Activated CD4-positive, alpha-beta T cell treated with anti-CD3 and anti-CD28 coated beads, Interleukin-2, Interleukin-6, amounts not matched to agents 100 ng/mL and 50 ng/mL, durations not matched to agents 16 hours and 8 hours (primary cell): Measurements from ENCODE around the gene RWDD3.

Experiments
- DNase-seq: peaks from one replicate; pipeline ENCODE4 v3.0.0-alpha.2; 2020

Gene RWDD3

DNA sequence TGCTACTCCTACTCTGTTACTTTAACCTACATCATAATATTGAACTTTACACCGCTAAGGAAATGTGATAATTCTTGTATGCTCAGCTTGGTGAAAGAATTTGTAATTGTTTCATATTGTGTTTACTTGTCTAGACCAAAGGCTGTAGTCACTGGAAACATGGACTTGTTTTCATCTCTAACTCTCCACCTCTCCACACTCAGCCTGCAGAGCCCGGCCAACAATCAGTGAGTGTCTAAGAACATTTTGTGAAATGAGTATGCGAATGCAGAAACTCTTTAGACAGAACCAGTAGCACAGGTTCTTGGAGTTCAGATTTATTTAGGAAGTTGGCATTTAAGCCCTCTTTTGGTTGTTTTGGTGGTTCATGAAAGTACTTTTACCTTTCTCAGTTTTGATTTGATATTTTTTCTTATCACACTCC, 3.2 kb upstream of the RWDD3 start:
- no peak for DNase-seq

DNA sequence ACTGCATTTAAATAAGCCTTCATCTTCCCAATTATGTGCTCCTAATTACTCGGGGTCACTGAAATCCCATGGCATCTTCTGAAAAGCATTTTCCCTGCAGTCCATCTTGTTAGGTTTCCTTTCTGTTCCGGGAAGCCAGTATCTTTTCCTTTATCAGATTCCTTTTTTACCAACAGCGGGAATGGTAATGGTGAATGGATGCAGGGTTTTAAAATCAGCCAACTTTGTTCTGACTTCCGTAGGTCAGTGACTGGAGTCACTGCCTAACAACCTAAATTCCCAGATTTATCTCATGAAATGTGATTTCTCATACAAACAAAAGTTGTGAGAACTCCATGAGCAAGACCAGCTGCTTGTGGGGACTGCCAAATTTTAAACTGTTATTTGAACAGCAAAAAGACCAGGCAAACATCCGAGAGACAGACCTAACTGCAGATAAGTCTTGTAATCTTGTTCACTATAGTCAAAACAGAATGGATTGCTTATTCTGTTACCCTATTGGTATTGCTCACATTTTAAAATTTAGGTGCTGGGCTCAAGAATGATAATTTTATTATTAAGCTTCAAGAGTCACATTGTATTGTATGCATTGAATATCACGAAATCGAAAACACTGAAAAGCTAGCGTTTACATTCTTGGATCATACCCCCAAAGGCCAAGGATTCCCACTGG, 1.2 kb upstream of the RWDD3 start:
- DNase-seq, result no peak

DNA sequence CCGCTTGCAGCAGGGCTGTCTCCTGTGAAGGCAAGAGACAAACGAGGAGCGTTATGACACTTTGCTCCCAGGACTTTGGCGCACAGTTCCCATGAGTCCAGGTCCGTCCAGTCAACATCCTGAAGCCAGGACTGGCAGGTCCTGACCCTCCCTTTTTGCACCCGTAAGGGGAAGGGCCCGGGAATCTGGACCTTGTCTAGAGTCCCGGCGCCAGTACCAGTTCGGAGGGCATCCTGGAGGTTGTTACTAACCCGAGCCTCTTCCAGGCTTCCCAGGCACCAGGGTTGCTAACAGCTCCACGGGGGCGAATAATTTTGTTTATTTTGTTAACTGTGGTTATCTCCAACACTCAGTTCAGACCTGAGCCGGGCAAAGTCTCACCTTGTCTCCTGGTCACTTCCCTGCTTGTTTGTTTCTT, 682 bp upstream of the RWDD3 start:
- no peak for DNase-seq

DNA sequence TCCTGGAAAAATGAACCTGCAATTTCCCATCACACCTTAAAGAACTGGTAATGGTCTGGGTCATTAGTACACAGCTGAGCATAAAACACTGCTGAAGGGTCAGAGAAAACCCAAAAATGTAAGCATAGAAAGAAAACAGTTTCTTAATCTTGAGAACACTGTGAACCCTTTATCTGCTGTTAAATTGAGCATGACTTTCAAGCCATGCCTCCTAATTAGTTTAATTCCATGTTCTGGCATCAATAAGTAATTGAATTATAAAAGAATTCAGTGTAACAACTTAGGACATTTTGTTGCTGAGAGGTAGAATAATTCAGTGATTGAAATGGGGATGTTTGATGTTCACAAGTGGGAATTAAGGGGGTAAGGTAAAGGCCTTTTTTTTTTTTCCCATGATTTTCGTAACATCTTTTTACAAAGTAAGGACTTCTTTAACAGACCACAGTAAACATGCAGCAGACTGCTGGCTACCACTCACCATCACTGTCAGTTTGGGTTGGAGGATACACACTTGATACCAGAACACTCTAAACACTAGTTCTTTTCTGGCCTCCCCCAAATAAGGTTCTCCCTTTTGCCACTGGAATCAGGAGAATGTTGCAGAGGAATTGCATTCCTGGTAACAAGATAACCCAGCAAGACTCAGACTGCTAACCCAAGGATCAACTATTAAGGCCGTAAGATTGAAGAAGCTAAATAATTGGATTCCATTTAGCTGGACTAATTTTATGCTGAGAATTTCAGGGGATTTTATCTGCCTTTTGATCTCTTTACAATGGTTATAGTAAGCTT, 3.0 kb downstream of the RWDD3 start:
- DNase-seq, result no peak

DNA sequence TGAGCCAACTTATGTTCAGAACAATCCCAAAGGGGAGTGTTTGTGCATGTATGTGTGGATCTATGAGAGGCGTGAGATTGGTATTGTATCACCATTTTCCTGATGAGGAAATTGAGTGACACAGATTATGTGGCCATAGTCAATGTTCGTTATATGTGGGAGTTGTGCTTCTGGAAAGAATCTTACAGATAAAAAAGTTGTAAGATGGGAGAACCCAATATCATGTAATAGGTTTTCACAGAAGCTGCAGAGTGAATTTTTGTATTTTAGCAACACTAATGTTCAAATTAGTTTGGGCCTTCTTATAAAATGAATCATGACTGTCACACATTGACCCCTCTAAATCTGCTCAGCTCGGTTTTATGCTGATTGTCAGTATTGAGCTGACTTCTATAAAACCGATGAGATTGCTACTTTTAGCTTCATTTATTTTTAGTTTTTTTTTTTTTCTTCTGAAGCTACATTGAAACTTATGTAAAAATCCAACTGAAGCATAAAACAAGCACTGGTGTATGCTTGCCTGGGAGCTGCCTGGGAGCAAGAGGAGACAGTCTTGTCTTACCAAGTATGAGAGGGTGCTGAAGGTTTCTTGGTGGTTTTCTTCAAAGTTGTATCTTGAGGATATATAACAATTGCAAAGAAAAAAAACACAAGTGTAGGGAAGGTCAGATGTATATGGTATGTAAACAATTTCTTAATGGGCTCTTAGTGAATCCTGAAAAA, 4.1 kb downstream of the RWDD3 start:
- DNase-seq, result no peak

DNA sequence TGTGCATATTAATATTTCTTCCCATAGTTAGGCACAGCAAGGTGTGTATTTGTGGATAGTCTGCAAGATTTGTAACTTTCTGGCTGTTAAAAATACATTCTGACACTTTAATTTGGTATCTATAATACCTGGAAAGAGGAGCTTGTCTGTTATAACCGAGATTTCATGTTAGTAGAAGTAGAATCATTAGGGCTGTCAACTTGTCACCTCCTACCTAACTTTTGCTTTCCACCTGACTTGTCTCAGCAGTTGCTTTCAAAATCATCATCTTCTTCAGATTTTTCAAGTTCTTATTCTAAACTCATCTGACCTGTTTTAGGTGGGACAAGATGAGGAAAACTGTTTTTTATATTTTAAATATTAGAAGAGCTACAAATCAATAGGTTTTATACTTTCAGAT, 11.0 kb downstream of the RWDD3 start:
- DNase-seq, result no peak

DNA sequence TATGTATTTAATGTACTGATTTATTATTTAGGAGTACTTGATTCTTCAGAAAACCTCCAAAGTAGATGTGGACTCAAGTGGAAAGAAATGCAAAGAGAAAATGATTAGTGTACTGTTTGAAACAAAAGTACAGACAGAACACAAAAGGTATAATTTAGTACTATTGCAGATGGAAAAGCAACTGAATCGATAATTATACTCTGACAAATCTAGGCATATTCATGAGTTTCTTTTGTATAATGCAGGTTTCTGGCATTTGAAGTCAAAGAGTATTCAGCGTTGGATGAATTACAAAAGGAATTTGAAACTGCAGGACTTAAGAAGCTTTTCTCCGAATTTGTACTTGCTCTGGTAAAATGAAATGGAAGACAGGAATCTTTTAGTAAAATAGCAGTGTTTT, 12.5 kb downstream of the RWDD3 start:
- no peak for DNase-seq

DNA sequence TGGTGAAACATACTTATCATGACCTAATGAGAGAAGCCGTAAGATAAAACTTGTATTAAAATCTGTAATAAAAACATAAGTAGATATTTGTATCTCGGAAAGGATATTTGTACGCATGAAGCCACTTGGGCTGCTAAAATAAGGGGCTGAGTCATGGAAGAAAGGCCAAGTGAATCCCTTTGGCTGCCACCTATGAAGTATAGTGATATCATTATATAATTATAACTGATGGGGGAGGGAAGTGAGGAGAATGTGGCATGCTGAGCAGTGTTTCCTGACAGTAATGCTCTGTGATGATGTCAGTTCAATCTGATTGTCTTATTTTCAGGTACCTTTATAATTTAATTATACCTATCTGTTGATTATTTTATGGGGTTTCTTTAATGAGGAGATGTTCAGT, 13.6 kb downstream of the RWDD3 start:
- DNase-seq, result no peak

DNA sequence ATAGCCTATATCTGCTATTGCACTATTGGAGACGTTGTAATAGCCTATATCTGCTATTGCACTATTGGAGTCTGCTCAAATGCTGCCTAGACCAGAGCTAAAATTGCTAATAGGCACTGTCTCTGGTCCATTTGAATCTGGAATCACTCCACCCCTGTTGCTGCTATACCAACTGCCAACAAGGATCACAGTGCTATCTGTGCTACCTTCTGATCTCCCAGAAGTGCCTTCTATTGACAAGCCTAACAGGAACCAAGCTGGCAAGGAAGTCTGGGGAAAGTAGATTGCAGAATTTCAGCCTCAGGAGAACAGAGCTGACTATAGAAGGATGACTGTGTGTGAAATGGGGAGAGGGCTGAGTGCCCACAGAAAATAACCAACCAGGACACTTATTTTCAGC, 15.9 kb downstream of the RWDD3 start:
- no peak for DNase-seq

DNA sequence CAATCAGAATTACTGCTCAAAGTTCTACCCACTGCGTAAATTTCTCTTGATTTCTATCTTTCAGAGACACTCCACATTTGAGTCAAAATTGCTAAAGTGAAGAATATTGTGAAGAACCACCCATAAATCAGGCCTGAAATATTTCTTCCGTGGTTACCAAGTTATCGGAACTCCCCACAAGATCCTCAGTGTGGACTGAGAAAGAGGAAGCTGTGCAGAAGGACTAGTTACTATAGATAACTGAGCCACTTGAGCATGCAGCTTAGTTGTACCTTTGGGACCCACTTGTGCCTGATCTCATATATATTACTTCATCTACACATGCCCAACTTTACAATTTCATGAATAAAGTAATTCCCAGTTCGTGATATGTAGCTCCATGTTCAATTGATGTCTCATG, 18.4 kb downstream of the RWDD3 start:
- DNase-seq, result no peak

DNA sequence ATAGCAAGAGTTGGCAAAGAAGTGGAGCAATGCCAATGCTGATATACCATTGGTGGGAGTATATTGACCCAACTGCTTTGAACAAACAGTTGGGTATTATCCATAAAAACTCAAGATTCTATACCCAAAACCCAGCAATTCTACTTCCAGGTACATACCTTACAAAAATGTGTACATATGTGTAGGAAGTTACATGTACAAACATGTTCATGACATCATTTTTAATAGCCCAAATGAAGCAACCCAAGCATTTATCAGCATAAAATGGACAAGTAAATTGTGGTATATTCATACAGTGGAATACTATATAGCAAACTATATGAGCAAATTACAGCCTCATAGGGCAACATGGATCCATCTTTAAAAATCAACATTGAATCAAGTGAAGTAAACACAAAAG, 20.9 kb downstream of the RWDD3 start:
- DNase-seq, result no peak

DNA sequence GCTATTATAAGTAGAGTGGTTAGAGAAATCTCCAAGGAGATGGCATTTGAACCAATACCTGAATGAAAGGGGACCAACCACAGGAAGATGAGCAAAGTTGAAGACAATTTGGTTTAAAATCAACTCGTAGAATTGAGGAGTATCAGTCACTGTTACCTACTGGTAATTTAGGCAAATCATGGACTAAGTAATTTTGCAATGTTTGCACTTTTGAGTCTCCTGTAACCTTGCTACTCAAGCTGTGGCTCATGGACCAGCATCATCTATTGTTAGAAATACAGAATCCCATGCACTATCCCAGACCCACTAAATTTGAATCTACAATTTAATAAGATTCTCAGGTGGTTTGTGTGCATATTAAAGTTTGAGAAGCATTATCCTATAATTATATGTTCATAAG, 21.8 kb downstream of the RWDD3 start:
- DNase-seq, result no peak

DNA sequence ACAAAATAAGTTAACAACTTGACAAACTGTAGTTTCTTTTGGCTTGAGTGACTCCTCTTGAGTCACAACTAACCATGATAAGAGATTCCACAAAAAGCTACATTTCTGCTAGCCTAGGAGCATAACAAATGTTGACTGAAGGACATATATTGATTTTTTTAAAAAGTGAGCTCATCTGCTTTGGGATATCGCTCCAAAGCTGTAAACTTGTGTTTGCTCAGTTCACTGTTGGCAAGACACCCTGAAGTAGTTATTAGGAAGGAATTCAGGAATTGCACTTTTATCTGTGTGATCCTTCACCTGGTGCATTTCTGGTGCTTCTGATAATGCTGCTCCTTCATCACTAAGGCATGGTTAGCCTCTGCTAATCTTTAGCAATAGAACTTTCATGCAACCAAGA, 23.7 kb downstream of the RWDD3 start:
- no peak for DNase-seq

DNA sequence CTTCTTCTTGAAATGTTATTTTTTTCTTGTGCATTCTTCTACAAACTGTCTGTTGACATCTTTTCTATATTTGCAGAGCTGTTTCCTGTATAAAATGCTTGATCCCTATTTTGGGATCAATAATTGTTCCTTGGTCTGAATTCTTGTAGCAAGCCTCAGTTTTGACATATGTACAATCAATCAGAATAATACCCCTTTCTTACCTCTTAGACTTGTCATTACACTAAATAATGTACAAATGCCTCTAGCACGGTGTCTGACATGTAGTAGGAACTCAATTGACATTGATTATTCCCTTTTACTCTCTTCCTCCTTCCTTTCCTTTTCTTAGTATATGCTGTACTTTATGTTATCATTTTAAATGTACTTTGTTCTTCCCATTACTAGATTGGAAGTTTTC, 25.2 kb downstream of the RWDD3 start:
- DNase-seq, result no peak

DNA sequence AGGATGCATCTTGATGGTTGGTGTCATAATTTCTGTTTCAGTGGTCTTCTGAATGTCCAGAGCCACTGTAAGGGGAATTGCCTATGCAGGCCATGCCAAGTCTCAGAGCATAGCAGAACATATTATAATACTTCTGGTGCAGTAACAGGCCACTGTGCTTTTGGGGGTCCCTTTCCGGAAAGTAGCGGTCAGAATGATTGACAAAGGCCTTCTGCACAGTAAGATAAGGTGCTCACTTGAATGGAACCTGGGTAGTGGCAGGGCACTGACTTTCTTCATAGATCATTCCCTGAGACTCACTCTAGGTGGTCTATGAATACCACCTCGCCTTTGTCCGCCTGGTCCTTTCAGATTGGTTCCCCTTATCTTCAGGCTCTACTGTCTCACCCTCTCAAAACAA, 28.9 kb downstream of the RWDD3 start:
- no peak for DNase-seq

DNA sequence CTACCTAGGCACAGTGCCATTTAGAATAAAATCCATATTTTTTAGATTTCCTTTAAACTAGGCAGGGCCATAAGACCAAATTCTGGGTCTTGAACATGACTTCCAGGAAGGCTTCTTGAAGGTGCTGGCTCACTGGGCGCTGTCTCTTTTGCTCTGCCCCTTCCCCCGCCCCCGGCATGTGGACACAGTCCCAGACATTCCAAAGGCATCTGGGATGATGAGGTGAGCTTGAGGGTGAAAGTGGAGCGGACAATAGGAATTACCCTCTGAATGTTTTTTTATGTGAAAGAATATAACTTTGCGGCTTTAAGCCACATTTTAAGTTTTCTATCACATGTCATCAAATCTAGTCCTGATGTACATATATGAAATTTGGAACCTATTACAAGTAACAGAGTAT, 29.4 kb downstream of the RWDD3 start:
- no peak for DNase-seq

DNA sequence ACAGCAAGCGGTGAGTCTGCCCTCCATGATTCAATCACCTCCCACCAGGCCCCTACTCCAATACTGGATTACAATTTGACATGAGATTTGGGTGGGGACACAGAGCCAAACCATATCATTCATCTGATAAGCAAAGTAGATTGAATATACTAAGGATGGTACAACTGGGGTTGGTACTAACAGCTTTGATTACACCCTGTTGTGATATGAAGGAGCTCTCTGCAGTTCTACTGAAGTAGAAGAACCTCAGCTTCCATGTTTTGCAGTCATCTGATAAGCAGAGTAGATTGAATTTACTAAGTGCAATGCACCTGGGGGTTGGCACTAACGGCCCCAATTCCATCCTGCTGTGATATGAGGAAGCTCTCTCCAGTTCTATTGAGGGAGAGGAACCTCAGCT, 31.1 kb downstream of the RWDD3 start:
- DNase-seq, result no peak

DNA sequence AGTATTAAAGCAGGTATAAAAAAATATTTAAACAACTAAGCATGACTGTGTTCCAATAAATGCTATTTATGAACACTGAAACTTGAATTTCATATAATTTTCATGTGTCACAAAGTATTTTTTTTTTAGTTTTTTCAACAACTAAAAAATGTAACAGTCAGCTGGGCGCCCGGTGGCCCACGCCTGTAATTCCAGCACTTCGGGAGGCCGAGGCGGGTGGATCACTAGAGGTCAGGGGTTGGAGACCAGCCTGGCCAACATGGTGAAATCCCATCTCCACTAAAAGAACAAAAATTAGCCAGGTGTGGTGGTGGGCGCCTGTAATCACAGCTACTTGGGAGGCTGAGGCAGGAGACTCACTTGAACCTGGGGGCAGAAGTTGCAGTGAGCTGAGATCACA, 42.4 kb downstream of the RWDD3 start:
- DNase-seq, result no peak

DNA sequence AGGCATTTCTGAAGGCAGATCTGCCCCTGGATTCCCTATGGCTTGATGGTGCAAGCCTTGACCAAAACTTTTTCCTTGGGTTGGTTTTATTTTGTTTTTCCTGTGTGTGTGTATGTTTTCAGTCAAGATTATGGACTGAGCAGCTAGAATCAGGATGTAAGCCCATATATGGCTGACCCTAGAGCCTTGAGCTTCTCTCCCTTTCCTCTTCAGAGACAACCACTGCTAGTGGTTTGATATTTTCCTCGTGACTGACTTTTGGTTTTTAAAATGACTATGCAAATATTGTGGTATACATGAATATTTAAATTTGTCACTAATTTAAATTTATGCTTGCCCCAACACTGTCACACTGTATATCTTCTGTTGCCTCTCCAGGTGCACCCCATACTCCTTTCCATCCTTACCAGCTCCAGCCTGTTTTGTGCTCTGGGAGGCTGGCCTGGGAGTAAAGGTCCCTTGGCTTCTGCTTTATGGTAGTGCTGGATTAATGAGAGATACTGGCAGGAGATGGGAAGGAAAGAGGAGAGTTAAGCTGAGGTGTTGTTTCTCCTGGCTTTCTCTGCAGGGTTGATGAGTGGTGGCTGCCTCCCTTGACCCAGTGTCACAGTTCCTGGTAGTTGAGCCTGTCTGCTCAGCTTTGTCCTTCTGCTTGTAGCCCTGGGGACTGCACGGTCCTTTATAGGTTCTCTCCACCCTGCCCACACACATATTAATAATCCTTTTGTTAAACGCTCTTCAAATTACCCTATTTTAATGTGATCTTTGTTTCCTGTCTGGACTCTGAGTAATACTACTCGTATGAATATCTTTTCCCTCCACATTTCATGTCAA, 44.4 kb downstream of the RWDD3 start:
- no peak for DNase-seq

DNA sequence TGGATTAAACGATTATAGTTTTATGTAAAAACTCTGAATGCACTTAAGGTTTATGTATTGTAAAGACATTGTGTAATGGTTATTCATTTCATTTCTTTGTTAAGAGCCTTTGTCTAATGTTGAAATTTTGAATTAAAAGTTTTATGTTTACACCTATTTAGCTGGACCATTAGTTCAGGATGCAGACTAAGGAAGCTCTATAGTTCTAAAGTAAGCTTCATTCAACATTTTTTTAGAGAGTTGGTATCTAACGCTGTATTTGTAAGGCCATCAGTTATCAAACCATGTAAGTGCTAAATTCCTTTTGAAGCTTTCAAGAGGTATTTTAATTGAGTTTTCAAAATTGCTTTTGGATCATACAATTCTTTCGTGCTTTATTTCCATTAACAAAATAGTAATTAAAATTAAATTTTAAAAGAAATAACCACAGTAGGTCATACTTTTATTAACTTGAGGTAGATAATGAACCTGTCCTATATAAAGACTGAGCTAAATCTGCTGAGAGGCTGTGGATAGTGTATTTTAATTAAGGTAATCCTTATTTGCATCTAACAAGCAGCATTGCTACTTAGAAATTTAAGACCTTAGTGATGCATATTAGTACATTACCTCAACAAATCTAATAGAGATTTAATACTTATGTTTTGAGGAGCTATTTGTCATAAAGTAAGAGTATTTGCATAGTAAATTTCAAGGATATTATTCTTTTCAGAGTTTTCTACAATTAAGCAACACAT, 47.9 kb downstream of the RWDD3 start:
- DNase-seq, result no peak

DNA sequence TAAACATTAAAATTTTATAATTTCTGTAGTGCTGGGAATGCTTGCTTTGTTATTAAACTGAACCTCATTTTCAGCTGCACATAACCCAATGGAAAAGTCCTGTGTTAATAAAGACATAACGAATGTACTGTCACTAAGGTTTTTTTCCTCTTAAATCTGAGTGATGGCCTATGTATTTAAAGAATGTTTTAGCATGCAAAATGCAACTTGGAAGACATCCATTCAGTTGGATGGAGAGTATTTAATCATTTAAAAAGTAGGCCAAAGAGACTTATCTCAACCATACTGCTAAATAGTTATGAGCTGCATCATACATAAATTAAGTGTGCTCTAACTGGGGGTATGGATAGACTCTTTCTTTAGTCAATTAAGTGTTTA, 48.5 kb downstream of the RWDD3 start:
- no peak for DNase-seq

DNA sequence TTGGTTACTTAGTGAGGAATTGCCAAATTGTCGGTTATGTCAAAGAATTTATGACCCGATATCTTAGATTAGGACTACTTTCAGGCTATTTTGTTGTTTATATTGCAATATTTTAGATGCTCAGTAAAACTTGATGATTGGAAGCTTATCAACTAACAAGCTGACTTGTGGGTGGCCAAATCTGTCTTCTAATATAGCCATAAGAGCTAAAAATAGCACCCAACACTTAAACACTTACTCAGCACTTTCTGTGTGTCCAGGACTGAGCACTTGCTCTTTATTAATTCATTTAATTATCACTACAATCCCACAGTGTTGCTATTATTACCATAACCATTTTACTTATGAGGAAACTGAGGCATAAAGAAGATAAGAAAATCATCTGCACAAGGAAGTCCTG, 50.4 kb downstream of the RWDD3 start:
- no peak for DNase-seq

DNA sequence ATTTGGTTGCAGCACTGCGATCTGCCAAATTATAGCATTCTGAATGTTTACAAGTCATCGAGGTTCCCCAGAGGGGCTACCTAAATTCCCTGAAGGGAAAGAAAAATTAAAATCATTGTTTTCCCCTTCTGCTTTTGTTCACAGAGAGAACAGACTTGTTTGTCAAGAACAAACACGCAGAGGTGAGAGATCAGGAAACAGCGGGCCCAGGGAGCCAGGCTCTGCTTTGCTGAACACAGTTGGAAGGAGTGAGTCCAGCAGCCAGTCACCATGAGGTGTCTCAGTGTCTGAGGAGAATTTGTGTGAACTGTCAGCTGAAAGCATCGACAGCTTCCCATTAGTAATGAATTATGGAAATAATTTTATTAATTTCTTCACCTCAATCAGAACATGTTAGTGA, 52.5 kb downstream of the RWDD3 start:
- DNase-seq, result no peak
